IMR-90 (cell line): ENCODE data around the gene ITGB1. TPM values are rescaled to one million over a fixed set of nuclear protein-coding genes. Genes with fewer than 3 reads are reported as not detected.

ENCODE experiments used
- ATAC-seq: fragments of 200-7000 bp; cut with Tn5 transposase; 2 replicates; pipeline ENCODE4 v1.9.1; 2020; ENCODE audit warnings: low read depth, mild to moderate bottlenecking, moderate library complexity
- BruUV-seq: library from RNA; stranded (reverse); fragments of 400-500 nt; replicated peaks from 2 replicates; lab custom pipeline; 2021; lab: Mats Ljungman, UMichigan
- CTCF ChIA-PET: fragments of 300-600 bp; formaldehyde crosslinking; extraction: SDS; loops from one replicate; lab custom pipeline; 2021; ENCODE audit warnings: antibody characterized with exemption; lab: Yijun Ruan, JAX
- POLR2A ChIA-PET: fragments of 300-600 bp; sonication (Branson Sonifier 250); formaldehyde crosslinking; loops from one replicate; lab custom pipeline; 2022; ENCODE audit warnings: antibody characterized with exemption; ENCODE audit not compliant: unreplicated experiment; lab: Charles Lee
- DNase-seq: peaks from one replicate; pipeline ENCODE4 v3.0.0; 2013
- H2AFZ ChIP-seq: replicated peaks from 2 replicates; pipeline ENCODE3; 2013; ENCODE audit warnings: low read length, mild to moderate bottlenecking; ENCODE audit not compliant: poor library complexity
- H2AK5ac ChIP-seq: 2 replicates; pipeline ENCODE4 v1.6.1; 2013; ENCODE audit warnings: low read depth, low read length, inconsistent platforms
- H2AK9ac ChIP-seq: replicated peaks from 2 replicates; pipeline ENCODE3; 2013; ENCODE audit warnings: mild to moderate bottlenecking, low read depth, low read length, moderate library complexity; ENCODE audit not compliant: poor library complexity
- H2BK120ac ChIP-seq: 2 replicates; pipeline ENCODE4 v1.6.1; 2013; ENCODE audit warnings: low read depth, low read length, inconsistent platforms
- H2BK15ac ChIP-seq: 3 replicates; pipeline ENCODE4 v1.6.1; 2013; ENCODE audit warnings: low read depth, low read length, inconsistent platforms
- H2BK20ac ChIP-seq: 2 replicates; pipeline ENCODE4 v1.6.1; 2013; ENCODE audit warnings: low read depth, mild to moderate bottlenecking, inconsistent platforms, low read length, moderate library complexity
- H2BK5ac ChIP-seq: 2 replicates; pipeline ENCODE4 v1.6.1; 2013; ENCODE audit warnings: mild to moderate bottlenecking, low read depth, low read length, inconsistent platforms; ENCODE audit not compliant: poor library complexity, severe bottlenecking
- H3K14ac ChIP-seq: replicated peaks from 2 replicates; pipeline ENCODE4 v1.6.1; 2013; ENCODE audit warnings: low read depth, low read length, inconsistent platforms
- H3K18ac ChIP-seq: 2 replicates; pipeline ENCODE4 v1.6.1; 2013; ENCODE audit warnings: low read depth, low read length, control low read depth
- H3K23ac ChIP-seq: 2 replicates; pipeline ENCODE4 v1.6.1; 2013; ENCODE audit warnings: low read depth, low read length, inconsistent platforms
- H3K27ac ChIP-seq: 2 replicates; pipeline ENCODE4 v1.5.1; 2013; ENCODE audit warnings: mild to moderate bottlenecking, control low read depth, low read length; ENCODE audit not compliant: insufficient read depth
- H3K27me3 ChIP-seq: 2 replicates; pipeline ENCODE4 v1.6.1; 2013; ENCODE audit warnings: low read length; ENCODE audit not compliant: control insufficient read depth, insufficient read depth
- H3K36me3 ChIP-seq: 2 replicates; pipeline ENCODE4 v1.6.1; 2013; ENCODE audit warnings: low read length, mixed read lengths; ENCODE audit not compliant: control insufficient read depth, insufficient read depth
- H3K4ac ChIP-seq: 2 replicates; pipeline ENCODE4 v1.6.1; 2013; ENCODE audit warnings: low read depth, low read length, inconsistent platforms
- H3K4me1 ChIP-seq: 2 replicates; pipeline ENCODE4 v1.6.1; 2013; ENCODE audit warnings: low read length, mixed read lengths; ENCODE audit not compliant: control insufficient read depth, insufficient read depth
- H3K4me2 ChIP-seq: 2 replicates; pipeline ENCODE4 v1.6.1; 2013; ENCODE audit warnings: low read depth, mild to moderate bottlenecking, control low read depth, low read length, moderate library complexity
- H3K4me3 ChIP-seq: 2 replicates; pipeline ENCODE4 v1.5.1; 2013; ENCODE audit warnings: low read depth, mild to moderate bottlenecking, control low read depth, low read length, moderate library complexity; ENCODE audit not compliant: insufficient read depth
- H3K56ac ChIP-seq: 2 replicates; pipeline ENCODE4 v1.6.1; 2013; ENCODE audit warnings: low read length, inconsistent platforms; ENCODE audit not compliant: insufficient read depth; ENCODE audit errors: extremely low read depth
- H3K79me1 ChIP-seq, 2 experiments: 2 replicates each; pipeline ENCODE4 v1.6.1; 2013; ENCODE audit warnings: low read length in 2 of 2, inconsistent platforms in 1 of 2, low read depth in 1 of 2
- H3K9ac ChIP-seq: 2 replicates; pipeline ENCODE4 v1.6.1; 2013; ENCODE audit warnings: low read depth, low read length, control low read depth
- H3K9me1 ChIP-seq: 2 replicates; pipeline ENCODE4 v1.6.1; 2013; ENCODE audit warnings: low read length, inconsistent platforms; ENCODE audit not compliant: insufficient read depth
- H3K9me3 ChIP-seq: 2 replicates; pipeline ENCODE4 v1.6.1; 2013; ENCODE audit warnings: low read length; ENCODE audit not compliant: control insufficient read depth, insufficient read depth
- H4K20me1 ChIP-seq: 2 replicates; pipeline ENCODE4 v1.6.1; 2013; ENCODE audit warnings: low read length, inconsistent platforms; ENCODE audit not compliant: insufficient read depth
- H4K5ac ChIP-seq: 2 replicates; pipeline ENCODE4 v1.6.1; 2013; ENCODE audit warnings: mild to moderate bottlenecking, low read depth, low read length, control low read depth
- H4K8ac ChIP-seq, 2 experiments: 2 replicates each; pipeline ENCODE4 v1.6.1; 2013; ENCODE audit warnings: low read depth in 2 of 2, low read length in 2 of 2, control low read depth in 1 of 2, inconsistent platforms in 1 of 2
- H4K91ac ChIP-seq: 2 replicates; pipeline ENCODE4 v1.6.1; 2013; ENCODE audit warnings: low read depth, low read length, inconsistent platforms; ENCODE audit not compliant: insufficient read depth
- CEBPB ChIP-seq: IDR thresholded peaks from 2 replicates; pipeline ENCODE4 v1.6.1; 2012; ENCODE audit warnings: low read depth, low read length, improper control_type of control experiment
- CHD1 ChIP-seq: IDR thresholded peaks from 2 replicates; pipeline ENCODE4 v1.6.1; 2012; ENCODE audit warnings: low read depth, low read length, improper control_type of control experiment
- CTCF ChIP-seq: conservative IDR thresholded peaks from 2 replicates; pipeline ENCODE4 v1.5.1; 2012; ENCODE audit warnings: mild to moderate bottlenecking, low read depth, low read length, improper control_type of control experiment
- ELK1 ChIP-seq: fragments of 150-350 bp; IDR thresholded peaks from 2 replicates; pipeline ENCODE4 v1.6.1; 2016; ENCODE audit warnings: low read depth, mild to moderate bottlenecking, low read length, moderate library complexity, borderline replicate concordance
- FOS ChIP-seq: fragments of 150-350 bp; IDR thresholded peaks from 2 replicates; pipeline ENCODE4 v1.6.1; 2016; ENCODE audit warnings: low read depth, low read length
- MAFK ChIP-seq: IDR thresholded peaks from 2 replicates; pipeline ENCODE4 v1.6.1; 2012; ENCODE audit warnings: low read depth, low read length, improper control_type of control experiment
- MXI1 ChIP-seq: IDR thresholded peaks from 2 replicates; pipeline ENCODE4 v1.6.1; 2012; ENCODE audit warnings: low read depth, mild to moderate bottlenecking, low read length, moderate library complexity, borderline replicate concordance
- RAD21 ChIP-seq: IDR thresholded peaks from 2 replicates; pipeline ENCODE4 v1.6.1; 2012; ENCODE audit warnings: low read length, improper control_type of control experiment
- RFX5 ChIP-seq: IDR thresholded peaks from 2 replicates; pipeline ENCODE4 v1.8.0; 2012; ENCODE audit warnings: low read depth, mild to moderate bottlenecking, low read length, moderate library complexity
- SMC3 ChIP-seq: fragments of 150-350 bp; IDR thresholded peaks from 2 replicates; pipeline ENCODE4 v1.6.1; 2016; ENCODE audit warnings: low read depth, mild to moderate bottlenecking, antibody characterized with exemption, low read length, moderate library complexity
- USF2 ChIP-seq: fragments of 150-350 bp; IDR thresholded peaks from 2 replicates; pipeline ENCODE4 v1.6.1; 2017; ENCODE audit warnings: mild to moderate bottlenecking, antibody characterized with exemption, low read length, low read depth
- WGBS, 2 experiments: methylation state at CpG; one replicate each; pipeline versions ENCODE4 v1.1.5 to v1.1.7; 2013; ENCODE audit warnings: missing lambda C conversion rate in 2 of 2; ENCODE audit not compliant: insufficient read length in 1 of 2; ENCODE audit errors: extremely low coverage in 2 of 2; 5-methylcytosine and 5-hydroxymethylcytosine counted together
- dilution Hi-C: fragments of 300-500 bp; cut with HindIII; formaldehyde crosslinking; loops from one replicate; pipeline ENCODE4 v1.14.3; 2018; ENCODE audit warnings: low sequenced_read_pairs; ENCODE audit not compliant: unreplicated experiment
- in situ Hi-C: fragments of 300-500 bp; cut with MboI; formaldehyde crosslinking; loops from 3 replicates; pipeline ENCODE4 v1.14.3; 2019; ENCODE audit warnings: low sequenced_read_pairs, inconsistent platforms, mixed read lengths
- intact Hi-C: fragments of 100-400 bp; cut with micrococcal nuclease; formaldehyde crosslinking; loops from 2 replicates; pipeline ENCODE4 v1.10.0; 2022
- polyA plus RNA-seq, 3 experiments: library from polyadenylated mRNA; depleted of rRNA; stranded (reverse); fragments of >200 nt; gene quantifications; 2 replicates each; pipeline ENCODE4 v1.2.3, GENCODE V29; 2012; ENCODE audit warnings: low replicate concordance in 1 of 3
- total RNA-seq: library from RNA; depleted of rRNA; stranded (reverse); fragments of >200 nt; gene quantifications from 2 replicates; pipeline ENCODE4 v1.2.3, GENCODE V29; 2012

ITGB1 gene
- total and polyA plus RNA-seq, 2 of the 4 experiments (the other 2 are of a cell fraction): 1,331 to 2,066 TPM

- no peak overlapping the region for H3K9ac ChIP-seq
- H3K4me1 ChIP-seq: no peaks in the 10 kb centered on the region
- no peak overlapping the region for H3K14ac ChIP-seq
- H3K23ac ChIP-seq: no peak overlapping the region
- H3K27me3 ChIP-seq: no peaks in the 10 kb centered on the region
- no peak overlapping the region for H2BK120ac ChIP-seq
- WGBS, 2 experiments: no CpG with 5 or more reads among the region's 1 CpG
- POLR2A ChIA-PET: no interaction called here
- H4K20me1 ChIP-seq: no peaks in the 10 kb centered on the region
- H3K4me2 ChIP-seq: 0 out of 2 replicates have a peak overlapping the region, but pooled peaks have one; percentile 5
- no TSS peak for BruUV-seq
- ATAC-seq: no peak
- dilution Hi-C loops (no loop called here), intact Hi-C loops (no loop called here), in situ Hi-C loops (no loop called here)
- no peak overlapping the region for H2AK9ac ChIP-seq
- H3K18ac ChIP-seq: no peak overlapping the region
- H2BK5ac ChIP-seq: no peak overlapping the region
- no peak overlapping the region for H4K5ac ChIP-seq
- no peak overlapping the region for H2BK20ac ChIP-seq
- no peak overlapping the region for H3K4ac ChIP-seq
- H3K4me3 ChIP-seq: no peak overlapping the region
- no peak overlapping the region for H4K91ac ChIP-seq
- no peak for TF ChIP-seq MAFK
- no peak for TF ChIP-seq RFX5
- TF ChIP-seq RAD21: no peak
- TF ChIP-seq CHD1: no peak
- no peak for TF ChIP-seq ELK1
- TF ChIP-seq MXI1: no peak
- no peak for TF ChIP-seq SMC3
- TF ChIP-seq CTCF: no peak
- TF ChIP-seq FOS: no peak
- TF ChIP-seq CEBPB: no peak
- no peak for TF ChIP-seq USF2
- H2BK15ac ChIP-seq: no peak overlapping the region
- CTCF ChIA-PET: no interaction called here
- no peaks in the 10 kb centered on the region for H3K9me3 ChIP-seq
- H2AFZ ChIP-seq: no peak overlapping the region
- peaks cover 8% of the 10 kb centered on the region; the same call in 1 of the 2 replicates for H3K9me1 ChIP-seq
- H2AK5ac ChIP-seq: no peak overlapping the region
- H4K8ac ChIP-seq: no peak overlapping the region
- H3K27ac ChIP-seq: no peak overlapping the region
- no peak overlapping the region for H3K56ac ChIP-seq
- 0 out of 4 replicates have a peak, but pooled peaks cover 0 to 7% of the 10 kb centered on the region in 2 experiments for H3K79me1 ChIP-seq
- H3K36me3 ChIP-seq: peaks cover 7% of the 10 kb centered on the region
- DNase-seq: no peak
Measured at GRCh38 chr10:32889631-32890212, 68.3 kb downstream of the ITGB1 start.
